Neural progenitor cell (in vitro differentiated cells): ENCODE measurements around the gene HM13. TPM values are rescaled to one million over a fixed set of nuclear protein-coding genes. Genes with fewer than 3 reads are reported as not detected.
A peak's percentile ranks its signal among the peaks of the same experiment; 100 is the strongest.

Experiments
- DNase-seq: peaks from one replicate; pipeline ENCODE4 v3.0.0-alpha.2; 2016; ENCODE audit warnings: low spot score
- H2AFZ ChIP-seq: fragments of 200-600 bp; sonication (generic); replicated peaks from 2 replicates; pipeline ENCODE4 v1.6.1; 2016; ENCODE audit warnings: antibody characterized with exemption
- H3F3A ChIP-seq: fragments of 200-600 bp; sonication (generic); 2 replicates; pipeline ENCODE4 v1.6.1; 2016; ENCODE audit warnings: antibody characterized with exemption, low read depth
- H3K27ac ChIP-seq: fragments of 200-600 bp; sonication (generic); 2 replicates; pipeline ENCODE4 v1.5.1; 2016; ENCODE audit warnings: mild to moderate bottlenecking
- H3K27me3 ChIP-seq: fragments of 200-600 bp; sonication (generic); 2 replicates; pipeline ENCODE4 v1.6.1; 2016; ENCODE audit warnings: mild to moderate bottlenecking, moderate library complexity
- H3K36me3 ChIP-seq: fragments of 200-600 bp; sonication (generic); 2 replicates; pipeline ENCODE4 v1.5.1; 2016
- H3K4me1 ChIP-seq: fragments of 200-600 bp; sonication (generic); 2 replicates; pipeline ENCODE4 v1.6.1; 2016; ENCODE audit warnings: mixed run types
- H3K4me2 ChIP-seq: fragments of 200-600 bp; sonication (generic); 2 replicates; pipeline ENCODE4 v1.6.1; 2016
- H3K4me3 ChIP-seq: fragments of 200-600 bp; sonication (generic); 2 replicates; pipeline ENCODE4 v1.5.1; 2016
- H3K79me2 ChIP-seq: fragments of 200-600 bp; sonication (generic); 2 replicates; pipeline ENCODE4 v1.6.1; 2016; ENCODE audit warnings: low read depth
- H3K9ac ChIP-seq: fragments of 200-600 bp; sonication (generic); 2 replicates; pipeline ENCODE4 v1.6.1; 2016
- H3K9me3 ChIP-seq: fragments of 200-600 bp; sonication (generic); 2 replicates; pipeline ENCODE4 v1.5.1; 2016; ENCODE audit warnings: low read depth
- H4K20me1 ChIP-seq: fragments of 200-600 bp; sonication (generic); 2 replicates; pipeline ENCODE4 v1.6.1; 2016; ENCODE audit warnings: low read depth
- H3K27ac Mint-ChIP-seq: 3 replicates; pipeline ENCODE4 v1.8.0; 2021; ENCODE audit warnings: mixed read lengths
- H3K27me3 Mint-ChIP-seq: 2 replicates; pipeline ENCODE4 v1.8.0; 2022; ENCODE audit warnings: low read depth, mild to moderate bottlenecking, inconsistent platforms, moderate library complexity, mixed read lengths; ENCODE audit not compliant: insufficient read depth
- H3K36me3 Mint-ChIP-seq: 3 replicates; pipeline ENCODE4 v1.8.0; 2021; ENCODE audit warnings: mixed read lengths
- H3K4me1 Mint-ChIP-seq: 3 replicates; pipeline ENCODE4 v1.8.0; 2021; ENCODE audit warnings: mixed read lengths
- H3K4me3 Mint-ChIP-seq: 3 replicates; pipeline ENCODE4 v1.8.0; 2021; ENCODE audit warnings: mild to moderate bottlenecking, moderate library complexity, mixed read lengths
- H3K9me3 Mint-ChIP-seq: 3 replicates; pipeline ENCODE4 v1.8.0; 2020; ENCODE audit warnings: mixed read lengths
- EZH2 ChIP-seq: fragments of 200-600 bp; sonication (generic); IDR thresholded peaks from 2 replicates; pipeline ENCODE4 v1.6.1; 2017; ENCODE audit warnings: antibody characterized with exemption, mild to moderate bottlenecking, moderate library complexity
- EZH2phosphoT487 ChIP-seq: fragments of 200-600 bp; sonication (generic); IDR thresholded peaks from 2 replicates; pipeline ENCODE4 v1.6.1; 2017; ENCODE audit warnings: antibody characterized with exemption
- total RNA-seq: library from RNA; depleted of rRNA; stranded (reverse); fragments of >200 nt; gene quantifications from 2 replicates; pipeline ENCODE4 v1.2.3, GENCODE V29; 2015; ENCODE audit warnings: low replicate concordance
- TF ChIP-seq, protein P1 (sequence below): fragments of 200-600 bp; sonication (generic); IDR thresholded peaks from 2 replicates; pipeline ENCODE4 v1.5.1; 2017; ENCODE audit warnings: antibody characterized with exemption, mild to moderate bottlenecking

HM13 gene
- total RNA-seq, 1 donor from 2014 or later, result 46.2 TPM

DNA sequence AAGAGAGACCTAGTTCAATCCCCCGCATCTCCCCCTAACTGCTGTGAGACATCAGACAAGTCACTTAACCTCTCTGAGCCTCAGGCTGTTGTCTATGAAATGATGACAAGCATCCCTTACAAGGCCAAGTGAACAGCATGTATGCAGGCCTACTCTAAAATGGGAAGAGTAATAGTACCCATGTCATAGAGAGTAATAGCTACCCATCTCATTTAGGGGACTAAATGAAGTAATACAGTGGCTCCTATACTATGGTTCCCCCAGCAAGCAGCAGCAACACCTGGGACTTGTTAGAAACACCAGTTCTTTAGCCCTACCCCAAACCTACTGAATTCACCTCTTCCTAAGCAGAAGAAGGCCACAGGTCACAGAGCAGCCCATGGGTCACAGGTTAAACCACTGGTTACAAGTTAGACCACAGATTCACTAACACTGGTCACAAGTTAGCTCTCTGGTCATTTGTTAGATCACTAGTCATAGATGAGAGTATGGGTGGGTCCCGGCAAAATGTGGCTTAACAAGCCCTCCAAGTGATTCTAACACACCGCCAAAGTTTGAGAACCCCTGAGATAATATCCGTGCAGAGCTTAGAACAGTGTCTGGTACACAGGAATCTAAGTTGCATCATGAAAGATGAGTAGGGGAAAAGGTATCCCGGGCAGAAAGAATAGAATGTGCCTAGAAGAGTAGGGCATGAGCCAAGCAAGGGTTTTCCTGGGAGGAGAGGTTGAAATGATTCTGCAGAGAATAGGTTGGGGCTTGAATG, 40.7 kb upstream of the HM13 start:
- H3K27ac Mint-ChIP-seq, result no peak overlapping the region
- Histone ChIP-seq H3K4me3 (no peak overlapping the region), H3K27me3 (peaks cover 6% of the 10 kb centered on the region), H3K79me2 (no peaks in the 10 kb centered on the region), H3K4me1 (no peaks in the 10 kb centered on the region), H3K36me3 (no peaks in the 10 kb centered on the region), H2AFZ (no peak overlapping the region), H3K27ac (no peak overlapping the region), H3K9me3 (peaks cover 6% of the 10 kb centered on the region), H3F3A (no peaks in the 10 kb centered on the region), H3K4me2 (no peak overlapping the region), H3K9ac (no peak overlapping the region), H4K20me1 (no peaks in the 10 kb centered on the region)
- no peaks in the 10 kb centered on the region for H3K4me1 Mint-ChIP-seq
- no peak for DNase-seq
- H3K9me3 Mint-ChIP-seq, result peaks cover 10% of the 10 kb centered on the region
- TF ChIP-seq, protein P1, sequence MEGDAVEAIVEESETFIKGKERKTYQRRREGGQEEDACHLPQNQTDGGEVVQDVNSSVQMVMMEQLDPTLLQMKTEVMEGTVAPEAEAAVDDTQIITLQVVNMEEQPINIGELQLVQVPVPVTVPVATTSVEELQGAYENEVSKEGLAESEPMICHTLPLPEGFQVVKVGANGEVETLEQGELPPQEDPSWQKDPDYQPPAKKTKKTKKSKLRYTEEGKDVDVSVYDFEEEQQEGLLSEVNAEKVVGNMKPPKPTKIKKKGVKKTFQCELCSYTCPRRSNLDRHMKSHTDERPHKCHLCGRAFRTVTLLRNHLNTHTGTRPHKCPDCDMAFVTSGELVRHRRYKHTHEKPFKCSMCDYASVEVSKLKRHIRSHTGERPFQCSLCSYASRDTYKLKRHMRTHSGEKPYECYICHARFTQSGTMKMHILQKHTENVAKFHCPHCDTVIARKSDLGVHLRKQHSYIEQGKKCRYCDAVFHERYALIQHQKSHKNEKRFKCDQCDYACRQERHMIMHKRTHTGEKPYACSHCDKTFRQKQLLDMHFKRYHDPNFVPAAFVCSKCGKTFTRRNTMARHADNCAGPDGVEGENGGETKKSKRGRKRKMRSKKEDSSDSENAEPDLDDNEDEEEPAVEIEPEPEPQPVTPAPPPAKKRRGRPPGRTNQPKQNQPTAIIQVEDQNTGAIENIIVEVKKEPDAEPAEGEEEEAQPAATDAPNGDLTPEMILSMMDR, result no peak
- no peak for TF ChIP-seq EZH2phosphoT487
- no peak for TF ChIP-seq EZH2
- no peak overlapping the region for H3K4me3 Mint-ChIP-seq
- peaks cover 9% of the 10 kb centered on the region for H3K27me3 Mint-ChIP-seq
- H3K36me3 Mint-ChIP-seq, result peaks cover 2% of the 10 kb centered on the region

DNA sequence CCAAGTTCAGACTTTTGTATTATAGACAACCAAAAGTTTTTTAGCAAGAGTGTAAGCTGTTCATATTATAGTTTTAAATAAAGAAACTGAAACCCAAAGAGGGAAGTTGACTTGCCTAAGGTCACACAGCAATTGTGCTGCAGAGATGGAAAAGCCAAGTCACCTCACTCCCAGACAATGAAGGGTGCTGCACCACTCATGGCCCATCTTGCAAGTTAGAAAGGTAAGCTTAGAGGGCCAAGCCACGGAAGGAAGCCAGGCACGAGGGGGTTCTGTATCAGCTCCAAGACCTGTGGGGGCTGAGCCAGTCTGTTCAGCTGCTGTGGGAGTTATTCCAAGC, 40.2 kb upstream of the HM13 start:
- no peak overlapping the region for H2AFZ ChIP-seq
- no peak overlapping the region for H3K27ac ChIP-seq
- H3K4me3 ChIP-seq, result no peak overlapping the region
- no peak for TF ChIP-seq EZH2phosphoT487
- no peak for TF ChIP-seq EZH2
- TF ChIP-seq, protein P1, result no peak
- H3K4me1 ChIP-seq, result no peaks in the 10 kb centered on the region
- no peak overlapping the region for H3K4me2 ChIP-seq
- no peak overlapping the region for H3K9ac ChIP-seq
- no peaks in the 10 kb centered on the region for H3K4me1 Mint-ChIP-seq
- no peaks in the 10 kb centered on the region for H3K36me3 ChIP-seq
- no peaks in the 10 kb centered on the region for H3K79me2 ChIP-seq
- H3K27ac Mint-ChIP-seq, result no peak overlapping the region
- peaks cover 9% of the 10 kb centered on the region for H3K27me3 Mint-ChIP-seq
- no peak overlapping the region for H3K4me3 Mint-ChIP-seq
- H3K9me3 Mint-ChIP-seq, result peaks cover 10% of the 10 kb centered on the region
- peaks cover 2% of the 10 kb centered on the region for H3K36me3 Mint-ChIP-seq
- H4K20me1 ChIP-seq, result no peaks in the 10 kb centered on the region
- peaks cover 6% of the 10 kb centered on the region for H3K9me3 ChIP-seq
- H3F3A ChIP-seq, result no peaks in the 10 kb centered on the region
- H3K27me3 ChIP-seq, result peaks cover 6% of the 10 kb centered on the region
- no peak for DNase-seq

DNA sequence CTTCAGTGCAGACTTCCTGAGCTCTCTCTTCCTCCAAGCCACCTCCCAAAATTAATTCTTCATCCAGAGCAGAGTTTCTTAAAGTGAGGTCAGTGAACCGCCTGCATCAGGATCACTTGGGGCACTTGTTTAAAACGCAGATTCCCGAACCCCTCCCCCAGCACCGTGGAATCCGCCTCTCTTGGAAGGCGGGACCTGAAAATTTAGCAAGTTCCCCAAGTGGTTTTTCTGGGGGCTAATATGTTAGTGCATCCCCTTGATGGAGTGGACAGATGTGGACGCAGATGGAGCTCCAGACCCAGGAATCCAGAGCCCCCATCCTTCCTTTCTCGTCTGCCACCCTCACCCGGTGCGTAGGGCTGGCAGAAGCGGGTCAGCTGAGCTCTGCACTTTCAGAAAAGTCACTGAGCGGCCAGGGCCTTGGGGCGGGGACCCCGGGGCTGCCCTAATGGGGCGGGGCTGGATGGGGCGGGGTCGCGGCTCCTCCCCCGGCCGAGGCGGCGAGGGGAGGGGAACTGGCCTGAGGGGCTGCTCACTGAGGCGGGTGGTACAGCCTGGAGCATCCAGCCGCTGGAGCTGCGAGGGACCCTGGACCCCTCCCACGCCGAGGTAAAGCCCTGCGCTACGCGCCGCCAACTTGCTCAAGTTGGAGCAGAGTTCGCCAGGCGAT, 39.3 kb upstream of the HM13 start, which contains the start of the genes DEFB124 and REM1:
Gene DEFB124 (minus strand): TSS at position 370 of the 670 bp plus-strand sequence. CDS start 2,114 bp downstream, outside the sequence.
Gene REM1 (plus strand): TSS at position 531 of the 670 bp plus-strand sequence. CDS start 1,158 bp downstream, outside the sequence.
- Mint-ChIP-seq H3K36me3 (peaks cover 2% of the 10 kb centered on the region), H3K9me3 (peaks cover 10% of the 10 kb centered on the region), H3K27ac (no peak within 1 kb of the TSS), H3K27me3 (peaks cover 9% of the 10 kb centered on the region), H3K4me3 (no peak within 1 kb of the TSS), H3K4me1 (no peaks in the 10 kb centered on the region)
- Histone ChIP-seq H3K36me3 (no peaks in the 10 kb centered on the region), H3K27me3 (peaks cover 6% of the 10 kb centered on the region), H2AFZ (no peak within 1 kb of the TSS), H3K4me1 (no peaks in the 10 kb centered on the region), H4K20me1 (no peaks in the 10 kb centered on the region), H3K4me3 (peak within 1 kb of the TSS; percentile 17), H3K79me2 (no peaks in the 10 kb centered on the region), H3K9ac (no peak within 1 kb of the TSS), H3K4me2 (no peak within 1 kb of the TSS), H3F3A (no peaks in the 10 kb centered on the region), H3K27ac (no peak within 1 kb of the TSS), H3K9me3 (peaks cover 6% of the 10 kb centered on the region)
- TF ChIP-seq EZH2 (no peak), EZH2phosphoT487 (no peak)
- TF ChIP-seq, protein P1, result no peak
- DNase-seq, result peak; percentile 23
